GM18498 (cell line): ENCODE data around the gene PLEKHB2.
"Not testable (repeated sequence)": the region's sequence is repeated elsewhere in the genome, so short reads cannot be mapped to it uniquely, and the experiment has no call there.

ENCODE experiments used
- ATAC-seq: cut with Tn5 transposase; IDR thresholded peaks from one replicate; pipeline ENCODE4 v1.9.1; 2021; ENCODE audit warnings: mild to moderate bottlenecking, moderate library complexity; ENCODE audit not compliant: unreplicated experiment

The PLEKHB2 gene

DNA sequence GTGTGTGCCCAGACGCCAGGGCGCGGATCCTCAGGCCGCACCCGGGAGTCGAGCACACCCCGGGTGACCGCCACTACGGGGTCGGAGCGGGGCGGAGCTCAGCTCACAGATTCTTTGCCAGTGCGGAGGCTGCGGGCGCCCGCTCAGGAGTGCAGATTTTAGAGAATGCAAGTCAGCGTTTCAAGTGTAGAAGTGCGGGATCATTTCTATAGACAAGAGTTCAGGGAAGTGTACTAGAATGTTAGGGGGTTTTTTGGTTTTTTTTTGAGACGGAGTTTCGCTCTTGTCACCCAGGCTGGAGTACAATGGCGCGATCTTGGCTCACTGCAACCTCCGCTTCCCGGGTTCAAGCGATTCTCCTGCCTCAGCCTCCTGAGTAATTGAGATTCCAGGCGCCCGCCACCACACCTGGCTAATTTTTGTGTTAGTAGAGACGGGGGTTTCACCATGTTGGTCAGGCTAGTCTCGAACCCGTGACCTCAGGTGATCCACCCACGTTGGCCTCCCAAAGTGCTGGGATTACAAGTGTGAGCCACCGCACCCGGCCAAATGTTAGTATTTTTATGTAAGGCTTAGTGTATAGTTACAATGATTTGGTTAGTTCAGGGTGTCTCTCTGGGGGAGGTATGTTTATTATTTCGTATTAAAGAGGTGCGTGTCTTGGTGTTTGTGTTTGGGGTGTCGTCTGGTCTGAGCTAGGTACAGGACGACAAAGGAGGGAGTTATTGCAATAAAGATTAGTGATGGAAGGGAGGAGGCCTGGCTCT is 11.3 kb upstream of the PLEKHB2 start:
- peak; percentile 74 for ATAC-seq

DNA sequence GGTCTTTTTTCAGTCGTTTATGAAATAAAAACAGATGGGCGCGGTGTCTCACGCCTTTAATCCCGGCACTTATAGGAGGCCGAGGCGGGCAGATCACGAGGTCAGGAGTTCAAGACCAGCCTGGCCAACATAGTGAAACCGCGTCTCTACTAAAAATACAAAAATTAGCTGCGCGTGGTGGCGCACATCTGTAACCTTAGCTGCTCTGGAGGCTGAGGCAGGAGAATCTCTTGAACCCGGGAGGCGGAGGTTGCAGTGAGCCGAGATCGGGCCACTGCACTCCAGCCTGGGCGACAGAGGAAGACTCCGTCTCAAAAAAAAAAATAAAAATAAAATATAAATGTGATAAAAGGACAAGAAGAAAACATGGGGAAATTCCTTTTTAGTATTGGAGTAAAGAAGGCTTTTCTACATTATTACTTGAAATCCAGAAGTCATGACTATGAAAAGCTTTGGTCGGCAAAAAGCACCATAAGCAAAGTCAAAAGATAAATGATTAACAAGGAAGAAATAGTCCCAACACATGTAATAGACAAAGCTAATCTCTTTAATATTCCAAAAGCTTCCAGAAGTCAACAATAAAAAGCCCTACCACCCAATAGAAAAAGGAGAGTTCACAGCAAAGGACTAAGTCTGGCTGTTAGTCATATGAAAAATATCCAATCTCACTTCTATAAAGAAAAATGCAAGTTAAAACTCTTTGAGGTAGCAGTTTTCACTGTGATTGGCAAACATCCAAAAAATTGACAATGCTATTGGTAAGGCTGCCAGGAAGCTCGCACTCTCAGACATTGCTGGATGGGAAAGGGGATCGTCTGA is 10.5 kb upstream of the PLEKHB2 start:
- ATAC-seq: no peak

DNA sequence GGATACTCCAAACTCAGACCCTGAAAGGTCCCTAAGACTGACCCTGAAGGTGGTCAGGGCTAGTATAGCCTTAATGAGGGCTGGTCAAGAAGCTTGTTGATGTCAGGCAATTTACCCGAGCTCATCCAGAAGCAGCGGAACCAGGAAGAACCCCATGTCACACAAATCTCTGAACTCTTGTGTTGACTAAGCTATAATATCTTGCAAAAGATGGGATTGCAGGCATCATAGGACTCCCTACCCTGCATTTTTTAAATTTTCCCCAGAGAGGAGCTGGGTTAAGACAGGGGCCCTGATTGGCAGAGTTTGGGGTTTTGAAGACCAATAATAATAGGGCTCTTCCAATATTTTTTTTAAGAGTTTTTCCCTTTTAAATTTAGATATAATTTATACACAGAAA is 2.0 kb upstream of the PLEKHB2 start:
- no peak for ATAC-seq

GRCh38 chr2:131104487-131105155 is 515 bp upstream of the PLEKHB2 start:
- peak; percentile 75 for ATAC-seq

DNA sequence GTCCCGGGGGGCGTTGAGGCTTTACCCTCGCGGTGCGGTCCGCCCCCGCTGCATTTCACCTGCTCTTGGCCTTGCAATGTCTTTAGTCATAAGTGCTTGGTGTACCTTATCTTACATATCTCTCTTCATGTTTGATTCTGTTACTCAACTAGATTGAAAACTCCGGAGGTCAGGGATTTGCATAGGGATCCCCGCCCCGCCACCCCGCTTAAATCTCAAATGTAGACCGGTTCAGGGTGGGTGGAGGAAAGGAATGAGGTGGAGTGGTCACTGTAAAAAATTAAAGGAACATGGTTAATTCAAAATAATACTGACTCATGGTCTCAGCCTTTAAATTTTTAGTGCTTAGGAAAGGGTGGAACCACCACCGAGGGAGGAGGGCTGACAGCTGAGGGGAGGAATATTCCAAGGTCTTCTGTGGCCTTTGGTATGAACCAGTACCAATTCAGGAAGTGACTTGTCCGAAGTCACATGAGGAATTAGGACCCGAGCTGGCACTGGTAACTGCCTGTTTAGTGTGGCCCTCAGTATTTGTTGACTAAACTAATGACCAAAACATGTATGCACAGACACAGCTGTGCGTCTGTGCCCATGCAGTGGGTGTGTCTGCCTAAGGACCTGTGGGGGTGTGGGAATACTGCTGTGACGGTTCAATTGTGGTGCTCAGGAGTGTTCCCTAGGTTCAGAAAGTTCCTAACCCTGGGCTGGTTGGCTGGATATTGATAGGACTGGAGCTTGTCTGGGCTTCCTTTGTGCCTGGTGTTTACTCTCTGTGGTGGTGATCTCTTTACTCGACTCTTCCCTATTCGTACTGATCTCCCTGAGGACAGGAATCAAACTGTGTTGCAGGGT is 1.0 kb downstream of the PLEKHB2 start:
- ATAC-seq: peak; percentile 46

- ATAC-seq: no peak
These were observed 7.4 kb downstream of the PLEKHB2 start for GRCh38 chr2:131112529-131112928.

GRCh38 chr2:131113566-131114227 is 8.6 kb downstream of the PLEKHB2 start:
- no peak for ATAC-seq

- ATAC-seq: not testable (repeated sequence)
These were observed 9.8 kb downstream of the PLEKHB2 start for GRCh38 chr2:131114950-131115349.

DNA sequence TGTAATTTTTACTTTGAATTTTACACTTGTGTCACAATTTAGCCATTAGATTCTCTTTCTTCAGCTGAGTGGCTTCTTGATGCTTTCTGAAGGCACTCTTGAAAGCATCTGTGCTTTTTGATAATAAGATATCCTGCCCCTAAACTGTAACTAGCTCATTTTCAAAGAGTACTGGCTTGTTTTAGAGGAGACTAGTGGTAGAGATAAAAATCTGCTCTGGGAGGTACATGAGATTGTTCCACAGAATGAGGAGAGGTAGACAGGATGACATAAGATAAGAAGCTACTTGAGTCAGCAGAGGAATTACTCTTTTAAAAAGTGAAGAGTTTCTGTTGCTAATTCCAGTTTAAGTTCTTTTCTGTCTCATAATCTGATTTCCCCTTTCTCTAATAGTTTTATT is 10.6 kb downstream of the PLEKHB2 start:
- ATAC-seq: no peak

- no peak for ATAC-seq
These were observed 15.7 kb downstream of the PLEKHB2 start for GRCh38 chr2:131120815-131121317.

DNA sequence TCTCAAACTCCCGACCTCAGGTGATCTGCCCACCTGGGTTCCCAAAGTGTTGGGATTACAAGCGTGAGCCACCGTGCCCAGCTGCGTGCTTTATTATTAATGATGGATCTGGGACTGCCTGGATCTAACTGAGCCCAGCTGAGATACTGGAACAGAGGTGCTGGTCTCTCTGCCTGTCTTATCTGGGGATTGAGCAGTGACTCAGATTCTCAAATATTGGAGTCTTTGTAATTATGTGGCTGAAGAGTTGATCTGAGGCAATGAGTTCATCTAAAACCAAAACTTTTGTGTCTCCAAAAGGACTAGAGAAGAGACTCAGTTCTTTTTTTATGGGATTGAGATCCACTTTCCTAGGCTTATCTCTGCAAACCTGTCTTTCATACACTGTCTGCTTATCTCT is 16.3 kb downstream of the PLEKHB2 start:
- no peak for ATAC-seq

- ATAC-seq: no peak
These were observed 17.4 kb downstream of the PLEKHB2 start for GRCh38 chr2:131122496-131122895.

GRCh38 chr2:131123192-131123591 is 18.1 kb downstream of the PLEKHB2 start:
- ATAC-seq: no peak

- ATAC-seq: no peak
These were observed 20.1 kb downstream of the PLEKHB2 start for GRCh38 chr2:131125195-131125757.

DNA sequence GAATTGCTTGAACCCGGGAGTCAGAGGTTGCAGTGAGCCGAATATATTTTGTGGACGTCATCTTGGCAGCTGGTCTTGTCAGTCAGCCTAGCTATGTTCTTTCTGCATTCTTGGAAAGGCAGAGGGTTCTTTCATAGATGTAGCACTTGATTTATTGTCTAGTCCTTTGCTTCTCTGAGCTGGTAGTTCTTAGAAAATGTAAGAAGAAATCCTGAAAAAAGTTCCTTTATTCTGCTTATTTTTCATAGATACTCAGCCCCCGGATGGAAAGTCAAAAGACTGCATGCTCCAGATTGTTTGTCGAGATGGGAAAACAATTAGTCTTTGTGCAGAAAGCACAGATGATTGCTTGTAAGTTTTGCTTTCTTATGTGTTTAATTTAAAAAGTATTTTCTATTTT is 21.3 kb downstream of the PLEKHB2 start:
- ATAC-seq: no peak

DNA sequence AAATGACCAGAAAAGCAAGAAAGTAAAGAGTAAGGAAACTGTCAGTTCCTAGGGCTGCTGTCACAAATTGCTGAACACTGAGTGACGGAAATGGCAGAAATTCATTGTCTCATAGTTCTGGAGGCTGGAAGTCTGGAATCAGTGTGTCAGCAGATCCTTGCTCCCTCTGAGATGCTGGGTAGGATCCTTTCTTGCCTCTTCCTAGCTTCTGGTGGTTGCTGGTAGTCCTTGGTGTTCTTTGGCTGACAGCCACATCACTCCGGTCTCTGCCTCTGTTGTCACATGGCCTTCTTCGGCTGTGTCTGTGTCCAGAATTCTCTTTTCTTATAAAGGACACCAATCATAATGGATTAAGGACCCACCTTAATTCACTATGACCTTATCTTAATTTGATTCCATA is 21.9 kb downstream of the PLEKHB2 start:
- no peak for ATAC-seq

DNA sequence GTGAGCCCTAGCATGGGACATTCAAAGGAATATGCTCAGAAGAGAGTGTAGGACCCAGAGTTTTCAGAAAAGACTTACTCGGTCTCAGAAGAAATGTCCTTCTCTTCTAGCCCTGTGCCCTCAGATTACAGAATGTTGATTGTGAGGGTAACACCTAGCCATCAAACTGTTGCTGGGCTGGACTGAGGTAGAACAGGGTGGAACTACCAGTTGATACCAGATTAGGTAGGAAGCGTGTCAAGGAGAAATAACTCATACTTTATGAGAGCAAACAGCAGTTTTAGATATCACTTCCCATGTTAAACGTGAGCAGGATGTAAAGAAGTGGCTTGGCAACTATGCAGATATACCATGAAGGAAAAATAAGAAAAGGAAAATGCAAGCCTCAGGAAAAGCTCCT is 22.8 kb downstream of the PLEKHB2 start:
- no peak for ATAC-seq

GRCh38 chr2:131130298-131130596 is 25.1 kb downstream of the PLEKHB2 start:
- no peak for ATAC-seq

- no peak for ATAC-seq
These were observed 27.6 kb downstream of the PLEKHB2 start for GRCh38 chr2:131132729-131133128.

GRCh38 chr2:131140581-131140980 is 35.4 kb downstream of the PLEKHB2 start:
- ATAC-seq: no peak
